SK-N-MC (cell line): ENCODE data around the gene C17orf50.

Experiments used
- EZH2 ChIP-seq: fragments of 200-600 bp; sonication (generic); IDR thresholded peaks from one replicate; pipeline ENCODE4 v1.6.1; 2017; ENCODE audit warnings: antibody characterized with exemption
- FOXP2 ChIP-seq: optimal IDR thresholded peaks from 2 replicates; pipeline ENCODE3; 2011; ENCODE audit warnings: mild to moderate bottlenecking, moderate library complexity; ENCODE audit not compliant: insufficient read depth; ENCODE audit errors: extremely low read length, control extremely low read depth
- POLR2AphosphoS5 ChIP-seq: IDR thresholded peaks from 2 replicates; pipeline ENCODE4 v1.6.1; 2012; ENCODE audit warnings: mild to moderate bottlenecking, low read depth, low read length, borderline replicate concordance

GRCh38 chr17:35801583-35802224 lies 41.0 kb downstream of the C17orf50 start:
- TF ChIP-seq EZH2, result no peak
- TF ChIP-seq POLR2AphosphoS5, result no peak
- TF ChIP-seq FOXP2, result no peak
